Measurements from ENCODE around the gene TMEM61.

TMEM61 gene

DNA sequence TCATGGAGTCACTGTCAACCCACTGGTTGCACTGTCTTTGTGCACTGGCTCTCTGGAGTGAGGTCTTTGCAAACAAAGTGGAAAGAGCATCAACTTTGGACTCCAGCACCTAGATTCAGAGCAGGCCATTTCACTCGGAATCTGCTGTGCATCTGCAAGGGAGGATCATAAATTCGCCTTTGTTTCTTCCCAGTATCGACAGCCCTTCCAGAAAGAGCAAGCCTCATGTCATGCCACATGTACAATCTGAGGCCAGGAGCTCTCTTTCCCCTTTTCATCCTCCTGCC is 58.1 kb downstream of the TMEM61 start:
- Histone ChIP-seq H3K36me3 (replicated peaks; ENCODE audit: low read depth, low read length) (no peaks in the 10 kb centered on the region), H3K27me3 (ENCODE audit: low read depth, low read length) (no peaks in the 10 kb centered on the region), H3K79me2 (ENCODE audit: low read length) (no peaks in the 10 kb centered on the region), H4K20me1 (ENCODE audit: insufficient read depth, low read length) (no peaks in the 10 kb centered on the region), H3K4me3 (ENCODE audit: low read length) (no peak overlapping the region), H3K9ac (ENCODE audit: low read length) (no peak overlapping the region), H3K9me3 (ENCODE audit: insufficient read depth, low read length) (no peaks in the 10 kb centered on the region), H3K27ac (ENCODE audit: low read length) (no peak overlapping the region), H3K4me1 (ENCODE audit: low read length) (no peaks in the 10 kb centered on the region), H2AFZ (ENCODE audit: low read depth, low read length) (no peak overlapping the region), H3K4me2 (ENCODE audit: low read length) (no peak overlapping the region)
- no peak for TF ChIP-seq EZH2phosphoT487 (IDR thresholded peaks at IDR 0.05; ENCODE audit: low read depth)
- TF ChIP-seq, protein P1, sequence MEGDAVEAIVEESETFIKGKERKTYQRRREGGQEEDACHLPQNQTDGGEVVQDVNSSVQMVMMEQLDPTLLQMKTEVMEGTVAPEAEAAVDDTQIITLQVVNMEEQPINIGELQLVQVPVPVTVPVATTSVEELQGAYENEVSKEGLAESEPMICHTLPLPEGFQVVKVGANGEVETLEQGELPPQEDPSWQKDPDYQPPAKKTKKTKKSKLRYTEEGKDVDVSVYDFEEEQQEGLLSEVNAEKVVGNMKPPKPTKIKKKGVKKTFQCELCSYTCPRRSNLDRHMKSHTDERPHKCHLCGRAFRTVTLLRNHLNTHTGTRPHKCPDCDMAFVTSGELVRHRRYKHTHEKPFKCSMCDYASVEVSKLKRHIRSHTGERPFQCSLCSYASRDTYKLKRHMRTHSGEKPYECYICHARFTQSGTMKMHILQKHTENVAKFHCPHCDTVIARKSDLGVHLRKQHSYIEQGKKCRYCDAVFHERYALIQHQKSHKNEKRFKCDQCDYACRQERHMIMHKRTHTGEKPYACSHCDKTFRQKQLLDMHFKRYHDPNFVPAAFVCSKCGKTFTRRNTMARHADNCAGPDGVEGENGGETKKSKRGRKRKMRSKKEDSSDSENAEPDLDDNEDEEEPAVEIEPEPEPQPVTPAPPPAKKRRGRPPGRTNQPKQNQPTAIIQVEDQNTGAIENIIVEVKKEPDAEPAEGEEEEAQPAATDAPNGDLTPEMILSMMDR (IDR thresholded peaks at IDR 0.05; ENCODE audit: low read depth, low read length), result no peak

DNA sequence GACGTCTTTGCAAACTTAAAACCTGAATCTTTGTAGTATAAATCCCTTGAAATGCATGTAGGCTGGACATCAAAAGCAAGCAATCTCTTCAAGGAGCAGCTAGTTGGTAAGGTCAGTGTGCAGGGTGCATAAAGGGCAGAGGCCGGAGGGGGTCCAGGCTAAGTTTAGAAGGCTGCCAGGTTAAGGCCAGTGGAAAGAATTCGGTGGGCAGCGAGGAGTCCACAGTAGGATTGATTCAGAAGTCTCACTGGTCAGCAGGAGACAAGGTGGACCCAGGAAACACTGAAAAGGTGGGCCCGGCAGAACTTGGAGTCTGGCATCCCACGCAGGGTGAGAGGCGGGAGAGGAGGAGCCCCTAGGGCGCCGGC is 58.5 kb downstream of the TMEM61 start:
- H3K4me3 ChIP-seq (ENCODE audit: low read length), result no peak overlapping the region
- no peak overlapping the region for H3K4me2 ChIP-seq (ENCODE audit: low read length)
- H3K27me3 ChIP-seq (ENCODE audit: low read depth, low read length), result no peaks in the 10 kb centered on the region
- no peaks in the 10 kb centered on the region for H3K4me1 ChIP-seq (ENCODE audit: low read length)
- H4K20me1 ChIP-seq (ENCODE audit: insufficient read depth, low read length), result no peaks in the 10 kb centered on the region
- H3K36me3 ChIP-seq (replicated peaks; ENCODE audit: low read depth, low read length), result no peaks in the 10 kb centered on the region
- no peak overlapping the region for H3K27ac ChIP-seq (ENCODE audit: low read length)
- no peaks in the 10 kb centered on the region for H3K79me2 ChIP-seq (ENCODE audit: low read length)
- H2AFZ ChIP-seq (ENCODE audit: low read depth, low read length), result no peak overlapping the region
- H3K9ac ChIP-seq (ENCODE audit: low read length), result no peak overlapping the region
- TF ChIP-seq EZH2phosphoT487 (IDR thresholded peaks at IDR 0.05; ENCODE audit: low read depth), result no peak
- TF ChIP-seq, protein P1 (IDR thresholded peaks at IDR 0.05; ENCODE audit: low read depth, low read length), result no peak
- no peaks in the 10 kb centered on the region for H3K9me3 ChIP-seq (ENCODE audit: insufficient read depth, low read length)

DNA sequence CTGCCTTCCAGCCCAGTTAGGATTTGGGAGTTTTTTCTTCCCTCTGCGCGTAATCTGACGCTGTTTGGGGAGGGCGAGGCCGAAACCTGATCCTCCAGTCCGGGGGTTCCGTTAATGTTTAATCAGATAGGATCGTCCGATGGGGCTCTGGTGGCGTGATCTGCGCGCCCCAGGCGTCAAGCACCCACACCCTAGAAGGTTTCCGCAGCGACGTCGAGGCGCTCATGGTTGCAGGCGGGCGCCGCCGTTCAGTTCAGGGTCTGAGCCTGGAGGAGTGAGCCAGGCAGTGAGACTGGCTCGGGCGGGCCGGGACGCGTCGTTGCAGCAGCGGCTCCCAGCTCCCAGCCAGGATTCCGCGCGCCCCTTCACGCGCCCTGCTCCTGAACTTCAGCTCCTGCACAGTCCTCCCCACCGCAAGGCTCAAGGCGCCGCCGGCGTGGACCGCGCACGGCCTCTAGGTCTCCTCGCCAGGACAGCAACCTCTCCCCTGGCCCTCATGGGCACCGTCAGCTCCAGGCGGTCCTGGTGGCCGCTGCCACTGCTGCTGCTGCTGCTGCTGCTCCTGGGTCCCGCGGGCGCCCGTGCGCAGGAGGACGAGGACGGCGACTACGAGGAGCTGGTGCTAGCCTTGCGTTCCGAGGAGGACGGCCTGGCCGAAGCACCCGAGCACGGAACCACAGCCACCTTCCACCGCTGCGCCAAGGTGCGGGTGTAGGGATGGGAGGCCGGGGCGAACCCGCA is 59.1 kb downstream of the TMEM61 start, which contains the start of gene PCSK9:
TSS of gene PCSK9 (plus strand) at position 207 of the 741 bp plus-strand sequence. CDS start at position 497, 290 bp downstream.
- H2AFZ ChIP-seq (ENCODE audit: low read depth, low read length), result no peak within 1 kb of the TSS
- H3K27me3 ChIP-seq (ENCODE audit: low read depth, low read length), result no peaks in the 10 kb centered on the region
- no peak within 1 kb of the TSS for H3K4me2 ChIP-seq (ENCODE audit: low read length)
- TF ChIP-seq, protein P1 (IDR thresholded peaks at IDR 0.05; ENCODE audit: low read depth, low read length), result no peak
- TF ChIP-seq EZH2phosphoT487 (IDR thresholded peaks at IDR 0.05; ENCODE audit: low read depth), result no peak
- no peak within 1 kb of the TSS for H3K4me3 ChIP-seq (ENCODE audit: low read length)
- no peak within 1 kb of the TSS for H3K27ac ChIP-seq (ENCODE audit: low read length)
- H4K20me1 ChIP-seq (ENCODE audit: insufficient read depth, low read length), result no peaks in the 10 kb centered on the region
- H3K79me2 ChIP-seq (ENCODE audit: low read length), result no peaks in the 10 kb centered on the region
- no peaks in the 10 kb centered on the region for H3K9me3 ChIP-seq (ENCODE audit: insufficient read depth, low read length)
- no peaks in the 10 kb centered on the region for H3K4me1 ChIP-seq (ENCODE audit: low read length)
- no peak within 1 kb of the TSS for H3K9ac ChIP-seq (ENCODE audit: low read length)
- H3K36me3 ChIP-seq (replicated peaks; ENCODE audit: low read depth, low read length), result no peaks in the 10 kb centered on the region

DNA sequence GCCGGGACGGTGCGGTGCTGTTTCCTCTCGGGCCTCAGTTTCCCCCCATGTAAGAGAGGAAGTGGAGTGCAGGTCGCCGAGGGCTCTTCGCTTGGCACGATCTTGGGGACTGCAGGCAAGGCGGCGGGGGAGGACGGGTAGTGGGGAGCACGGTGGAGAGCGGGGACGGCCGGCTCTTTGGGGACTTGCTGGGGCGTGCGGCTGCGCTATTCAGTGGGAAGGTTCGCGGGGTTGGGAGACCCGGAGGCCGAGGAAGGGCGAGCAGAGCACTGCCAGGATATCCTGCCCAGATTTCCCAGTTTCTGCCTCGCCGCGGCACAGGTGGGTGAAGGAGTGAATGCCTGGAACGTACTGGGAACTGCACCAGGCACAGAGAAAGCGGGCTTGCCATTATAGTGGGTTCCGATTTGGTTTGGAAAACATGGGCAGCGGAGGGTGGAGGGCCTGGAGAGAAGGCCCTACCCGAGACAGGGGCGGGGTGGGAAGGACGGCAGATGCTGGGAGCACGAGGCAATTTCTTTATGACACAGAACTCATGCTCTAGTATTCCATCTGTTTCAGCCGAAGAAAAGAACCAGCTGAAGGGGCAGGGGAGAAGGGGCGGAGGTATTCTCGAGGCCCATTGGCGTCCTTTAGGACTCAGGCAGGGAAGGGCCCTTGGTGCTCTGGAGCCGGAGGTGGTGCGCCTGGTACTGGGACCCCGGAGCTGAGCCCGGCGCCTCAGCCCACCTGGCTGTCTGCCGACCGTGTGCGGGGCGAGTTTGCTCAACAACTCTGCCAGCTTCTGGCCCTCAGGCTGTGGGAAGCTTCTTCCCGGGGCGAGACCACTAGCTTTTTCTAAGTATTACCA is 59.9 kb downstream of the TMEM61 start:
- Histone ChIP-seq H3K27me3 (ENCODE audit: low read depth, low read length) (no peaks in the 10 kb centered on the region), H3K4me1 (ENCODE audit: low read length) (no peaks in the 10 kb centered on the region), H3K36me3 (replicated peaks; ENCODE audit: low read depth, low read length) (no peaks in the 10 kb centered on the region), H2AFZ (ENCODE audit: low read depth, low read length) (no peak overlapping the region), H3K4me3 (ENCODE audit: low read length) (no peak overlapping the region), H3K4me2 (ENCODE audit: low read length) (no peak overlapping the region), H3K79me2 (ENCODE audit: low read length) (no peaks in the 10 kb centered on the region), H4K20me1 (ENCODE audit: insufficient read depth, low read length) (no peaks in the 10 kb centered on the region), H3K9ac (ENCODE audit: low read length) (no peak overlapping the region), H3K27ac (ENCODE audit: low read length) (no peak overlapping the region), H3K9me3 (ENCODE audit: insufficient read depth, low read length) (no peaks in the 10 kb centered on the region)
- TF ChIP-seq EZH2phosphoT487 (IDR thresholded peaks at IDR 0.05; ENCODE audit: low read depth), result no peak
- TF ChIP-seq, protein P1 (IDR thresholded peaks at IDR 0.05; ENCODE audit: low read depth, low read length), result no peak

All from OCI-LY3 (cell line).